Measurements from ENCODE around the gene FN1.
A peak's percentile ranks its signal among the peaks of the same experiment; 100 is the strongest.

FN1 gene

GRCh38 chr2:215405722-215406581 is 29.9 kb downstream of the FN1 start:
- no peak for TF ChIP-seq CTCF (conservative IDR thresholded peaks at IDR 0.05; ENCODE audit: low read depth, low read length)
- DNase-seq (ENCODE audit: low read depth) = no peak
- no peak overlapping the region for H3K4me3 ChIP-seq (ENCODE audit: low read length)

DNA sequence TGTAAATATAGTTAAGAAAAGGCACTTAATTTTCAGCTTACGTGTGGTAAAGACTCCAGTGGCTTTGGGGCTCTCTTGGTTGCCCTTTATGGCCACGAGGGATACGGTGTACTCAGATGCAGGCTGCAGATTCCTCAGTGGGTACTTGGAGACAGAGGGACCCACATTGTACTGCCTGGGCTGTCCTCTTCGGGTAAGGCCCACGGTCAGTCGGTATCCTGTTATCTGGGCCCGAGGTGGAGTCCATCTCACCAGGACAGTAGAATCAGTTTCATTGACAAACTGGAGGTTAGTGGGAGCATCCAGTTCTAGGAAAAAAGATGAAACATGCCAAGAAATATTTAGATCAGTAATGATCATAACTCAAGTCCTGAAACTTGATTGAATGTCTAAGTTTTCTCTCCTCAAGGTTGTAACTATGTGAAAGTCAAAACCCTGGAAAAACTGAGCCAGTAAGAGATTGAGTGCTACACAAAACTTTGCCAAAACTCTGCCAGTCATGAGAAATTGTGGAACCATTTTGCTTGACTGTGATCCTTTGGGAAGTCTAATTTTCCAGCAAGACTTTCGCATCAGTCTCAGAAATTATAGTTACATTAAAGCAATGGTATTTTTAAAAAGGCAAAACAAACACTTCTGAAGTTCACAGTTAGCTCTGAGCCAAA is 31.4 kb downstream of the FN1 start:
- no peak for TF ChIP-seq CTCF (conservative IDR thresholded peaks at IDR 0.05; ENCODE audit: low read depth, low read length)
- no peak for DNase-seq (ENCODE audit: low read depth)
- no peak overlapping the region for H3K4me3 ChIP-seq (ENCODE audit: low read length)

- DNase-seq (ENCODE audit: low read depth) = no peak
- no peak overlapping the region for H3K4me3 ChIP-seq (ENCODE audit: low read length)
- no peak for TF ChIP-seq CTCF (conservative IDR thresholded peaks at IDR 0.05; ENCODE audit: low read depth, low read length)
Observed at GRCh38 chr2:215403441-215404347, 32.2 kb downstream of the FN1 start.

DNA sequence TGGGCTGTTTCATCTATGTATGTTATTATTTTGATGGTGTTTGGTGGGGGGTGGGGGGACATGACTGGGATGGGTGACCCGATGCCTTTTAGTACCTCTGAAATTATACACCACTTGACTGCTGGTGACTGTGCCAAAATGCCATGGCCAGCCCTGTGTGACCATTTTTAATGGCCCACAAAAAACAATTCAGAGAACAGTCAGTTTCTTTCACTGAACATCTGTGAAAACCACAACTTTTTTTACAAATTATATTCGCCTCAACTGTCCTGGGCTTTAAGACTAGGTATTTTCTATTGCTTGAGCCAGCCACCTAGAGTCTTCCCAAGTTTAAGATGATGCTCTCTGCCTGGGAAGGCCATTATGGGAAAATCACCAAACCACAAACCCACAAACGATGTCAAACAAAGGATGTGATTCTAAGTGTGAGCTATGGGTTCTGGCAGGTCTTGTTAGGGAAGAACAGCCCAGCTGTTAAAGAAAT is 33.9 kb downstream of the FN1 start:
- peak; percentile 10 for DNase-seq (ENCODE audit: low read depth)
- TF ChIP-seq CTCF (conservative IDR thresholded peaks at IDR 0.05; ENCODE audit: low read depth, low read length) = no peak
- no peak overlapping the region for H3K4me3 ChIP-seq (ENCODE audit: low read length)

GRCh38 chr2:215399067-215399716 is 36.7 kb downstream of the FN1 start:
- TF ChIP-seq CTCF (conservative IDR thresholded peaks at IDR 0.05; ENCODE audit: low read depth, low read length) = no peak
- DNase-seq (ENCODE audit: low read depth) = no peak
- no peak overlapping the region for H3K4me3 ChIP-seq (ENCODE audit: low read length)

DNA sequence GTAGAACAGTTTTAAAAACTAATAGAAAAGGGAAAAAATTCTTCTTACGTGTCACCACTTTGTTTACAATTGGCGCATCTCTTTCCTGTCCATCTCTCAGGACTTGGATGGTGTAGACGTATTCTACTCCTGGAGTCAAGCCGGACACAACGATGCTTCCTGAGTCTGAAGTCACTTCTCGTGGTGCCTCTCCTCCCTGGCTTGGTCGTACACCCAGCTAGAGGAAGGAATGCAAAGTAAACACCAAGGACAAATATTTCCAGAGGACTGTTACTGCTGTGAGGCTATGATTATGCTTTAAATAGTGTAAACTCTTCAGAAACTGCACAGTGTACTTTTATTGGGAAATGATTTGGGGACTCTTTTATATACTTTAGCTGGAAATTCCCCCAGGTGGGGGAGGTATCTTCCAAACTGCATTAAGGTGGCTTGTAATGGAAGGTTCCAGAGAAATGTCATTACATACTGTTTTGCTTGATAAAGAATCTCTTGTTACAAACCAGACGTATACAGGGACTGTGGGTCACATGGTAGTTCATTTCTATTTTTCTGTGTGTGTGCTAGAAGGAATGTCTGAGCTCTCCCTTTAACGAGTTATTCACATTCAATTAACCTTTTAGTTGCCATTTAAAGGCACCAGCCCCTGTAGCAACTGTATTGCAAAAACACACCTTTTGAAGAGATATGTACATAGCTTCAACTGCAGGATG is 38.1 kb downstream of the FN1 start:
- no peak for TF ChIP-seq CTCF (conservative IDR thresholded peaks at IDR 0.05; ENCODE audit: low read depth, low read length)
- no peak for DNase-seq (ENCODE audit: low read depth)
- H3K4me3 ChIP-seq (ENCODE audit: low read length) = no peak overlapping the region
